PC-9 (cell line): Measurements from ENCODE around the gene ADRB1. TPM values are rescaled to one million over a fixed set of nuclear protein-coding genes. Genes with fewer than 3 reads are reported as not detected.

Experiments
- BruUV-seq: library from RNA; stranded (reverse); fragments of 400-500 nt; replicated peaks from 2 replicates; lab custom pipeline; 2021; lab: Mats Ljungman, UMichigan
- CTCF ChIA-PET: fragments of 300-600 bp; sonication (Branson Sonifier 250); formaldehyde crosslinking; loops from one replicate; lab custom pipeline; 2022; ENCODE audit warnings: antibody characterized with exemption; lab: Charles Lee
- POLR2A ChIA-PET: fragments of 300-600 bp; sonication (Branson Sonifier 250); formaldehyde crosslinking; loops from one replicate; lab custom pipeline; 2022; ENCODE audit warnings: antibody characterized with exemption; ENCODE audit not compliant: unreplicated experiment; lab: Charles Lee
- DNase-seq, 2 experiments: peaks; one replicate each; pipeline versions ENCODE4 v3.0.0 to v3.0.0-alpha.2; 2015 to 2022; ENCODE audit warnings: mixed read lengths in 1 of 2
- H2AFZ ChIP-seq: fragments of 200-600 bp; sonication (generic); 2 replicates; pipeline ENCODE4 v1.8.1; 2017; ENCODE audit warnings: antibody characterized with exemption
- H3F3A ChIP-seq: fragments of 200-600 bp; sonication (generic); 2 replicates; pipeline ENCODE4 v1.8.1; 2017; ENCODE audit warnings: antibody characterized with exemption, mild to moderate bottlenecking, low read depth; ENCODE audit not compliant: insufficient read depth
- H3K27ac ChIP-seq: fragments of 200-600 bp; sonication (generic); 2 replicates; pipeline ENCODE4 v1.6.1; 2016; ENCODE audit warnings: mixed run types
- H3K27me3 ChIP-seq: fragments of 200-600 bp; sonication (generic); 2 replicates; pipeline ENCODE4 v1.6.1; 2016; ENCODE audit warnings: low read depth, mixed run types; ENCODE audit not compliant: insufficient read depth
- H3K36me3 ChIP-seq: fragments of 200-600 bp; sonication (generic); 2 replicates; pipeline ENCODE4 v1.6.1; 2016; ENCODE audit warnings: low read depth, mixed run types
- H3K4me1 ChIP-seq: fragments of 200-600 bp; sonication (generic); replicated peaks from 2 replicates; pipeline ENCODE4 v1.6.1; 2016; ENCODE audit warnings: mixed run types; ENCODE audit not compliant: insufficient read depth
- H3K4me2 ChIP-seq: fragments of 200-600 bp; sonication (generic); 2 replicates; pipeline ENCODE4 v1.6.1; 2017; ENCODE audit warnings: mixed run types
- H3K4me3 ChIP-seq: fragments of 200-600 bp; sonication (generic); 2 replicates; pipeline ENCODE4 v1.6.1; 2016; ENCODE audit warnings: mixed run types
- H3K79me2 ChIP-seq: fragments of 200-600 bp; sonication (generic); 2 replicates; pipeline ENCODE4 v1.6.1; 2017; ENCODE audit warnings: low read depth, mixed run types
- H3K9me2 ChIP-seq: fragments of 200-600 bp; sonication (generic); 2 replicates; pipeline ENCODE4 v1.8.1; 2017; ENCODE audit warnings: mild to moderate bottlenecking; ENCODE audit not compliant: insufficient read depth
- H3K9me3 ChIP-seq: fragments of 200-600 bp; sonication (generic); 2 replicates; pipeline ENCODE4 v1.8.1; 2016; ENCODE audit warnings: low read depth; ENCODE audit not compliant: insufficient read depth
- H4K20me1 ChIP-seq: fragments of 200-600 bp; sonication (generic); 2 replicates; pipeline ENCODE4 v1.8.1; 2017; ENCODE audit not compliant: insufficient read depth
- EZH2 ChIP-seq: fragments of 200-600 bp; sonication (generic); IDR thresholded peaks from 2 replicates; pipeline ENCODE4 v1.8.0; 2017; ENCODE audit warnings: antibody characterized with exemption, low read depth
- intact Hi-C: fragments of 100-400 bp; cut with micrococcal nuclease; formaldehyde crosslinking; loops from one replicate; pipeline ENCODE4 v1.10.0; 2022; ENCODE audit not compliant: unreplicated experiment
- total RNA-seq: library from RNA; stranded (reverse); gene quantifications from 2 replicates; pipeline ENCODE4 v1.2.3, GENCODE V29; 2021
- TF ChIP-seq, protein P1 (sequence below): fragments of 200-600 bp; sonication (generic); conservative IDR thresholded peaks from 2 replicates; pipeline ENCODE4 v1.6.1; 2017; ENCODE audit warnings: mixed run types, antibody characterized with exemption, mild to moderate bottlenecking, moderate library complexity

The ADRB1 gene
- total RNA-seq, 1 experiment from 2014 or later: 0.48 TPM

DNA sequence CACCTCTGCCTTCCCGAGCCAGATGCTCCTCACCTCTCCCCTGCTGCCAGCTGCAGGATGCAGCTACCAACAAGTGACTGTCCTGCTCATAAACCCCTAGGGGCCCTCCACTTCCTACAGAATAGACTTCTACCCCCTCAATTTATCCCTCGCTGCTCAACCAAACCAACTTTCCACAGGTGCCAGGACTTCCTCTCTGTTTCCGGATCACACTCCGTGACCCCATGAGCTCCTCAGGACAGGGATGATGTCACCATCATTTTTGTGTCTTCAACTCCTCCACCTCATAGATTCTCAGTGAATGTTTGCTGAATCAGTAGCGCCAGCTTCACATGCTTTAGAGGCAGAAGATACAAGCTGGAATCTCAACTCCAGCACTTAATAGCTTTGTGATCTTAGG, 25.8 kb upstream of the ADRB1 start:
- H3K79me2 ChIP-seq: no peaks in the 10 kb centered on the region
- H3K4me1 ChIP-seq: no peaks in the 10 kb centered on the region
- POLR2A ChIA-PET: no interaction called here
- no peak overlapping the region for H3K27ac ChIP-seq
- no peaks in the 10 kb centered on the region for H3K36me3 ChIP-seq
- H3K4me2 ChIP-seq: no peak overlapping the region
- H3K9me2 ChIP-seq: no peaks in the 10 kb centered on the region
- H2AFZ ChIP-seq: no peak overlapping the region
- no peak overlapping the region for H3K4me3 ChIP-seq
- TF ChIP-seq EZH2: no peak
- TF ChIP-seq, protein P1, sequence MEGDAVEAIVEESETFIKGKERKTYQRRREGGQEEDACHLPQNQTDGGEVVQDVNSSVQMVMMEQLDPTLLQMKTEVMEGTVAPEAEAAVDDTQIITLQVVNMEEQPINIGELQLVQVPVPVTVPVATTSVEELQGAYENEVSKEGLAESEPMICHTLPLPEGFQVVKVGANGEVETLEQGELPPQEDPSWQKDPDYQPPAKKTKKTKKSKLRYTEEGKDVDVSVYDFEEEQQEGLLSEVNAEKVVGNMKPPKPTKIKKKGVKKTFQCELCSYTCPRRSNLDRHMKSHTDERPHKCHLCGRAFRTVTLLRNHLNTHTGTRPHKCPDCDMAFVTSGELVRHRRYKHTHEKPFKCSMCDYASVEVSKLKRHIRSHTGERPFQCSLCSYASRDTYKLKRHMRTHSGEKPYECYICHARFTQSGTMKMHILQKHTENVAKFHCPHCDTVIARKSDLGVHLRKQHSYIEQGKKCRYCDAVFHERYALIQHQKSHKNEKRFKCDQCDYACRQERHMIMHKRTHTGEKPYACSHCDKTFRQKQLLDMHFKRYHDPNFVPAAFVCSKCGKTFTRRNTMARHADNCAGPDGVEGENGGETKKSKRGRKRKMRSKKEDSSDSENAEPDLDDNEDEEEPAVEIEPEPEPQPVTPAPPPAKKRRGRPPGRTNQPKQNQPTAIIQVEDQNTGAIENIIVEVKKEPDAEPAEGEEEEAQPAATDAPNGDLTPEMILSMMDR: no peak
- no peaks in the 10 kb centered on the region for H4K20me1 ChIP-seq
- H3K27me3 ChIP-seq: no peaks in the 10 kb centered on the region
- no peak for DNase-seq
- BruUV-seq: no TSS peak
- no peaks in the 10 kb centered on the region for H3K9me3 ChIP-seq
- no peaks in the 10 kb centered on the region for H3F3A ChIP-seq
- intact Hi-C loops: no loop called here
- CTCF ChIA-PET: no interaction called here

- no TSS peak for BruUV-seq
- H4K20me1 ChIP-seq: no peaks in the 10 kb centered on the region
- no peaks in the 10 kb centered on the region for H3F3A ChIP-seq
- TF ChIP-seq, protein P1: no peak
- no peak for TF ChIP-seq EZH2
- H3K4me1 ChIP-seq: no peaks in the 10 kb centered on the region
- no peak overlapping the region for H3K4me2 ChIP-seq
- DNase-seq: no peak
- ChIA-PET CTCF (no interaction called here), POLR2A (no interaction called here)
- no peak overlapping the region for H3K4me3 ChIP-seq
- no peaks in the 10 kb centered on the region for H3K27me3 ChIP-seq
- intact Hi-C loops: no loop called here
- H2AFZ ChIP-seq: no peak overlapping the region
- no peak overlapping the region for H3K27ac ChIP-seq
- no peaks in the 10 kb centered on the region for H3K9me2 ChIP-seq
- H3K36me3 ChIP-seq: no peaks in the 10 kb centered on the region
- no peaks in the 10 kb centered on the region for H3K9me3 ChIP-seq
- H3K79me2 ChIP-seq: no peaks in the 10 kb centered on the region
Observed at GRCh38 chr10:114019226-114019625, 24.4 kb upstream of the ADRB1 start.

- H4K20me1 ChIP-seq: no peaks in the 10 kb centered on the region
- H3K4me3 ChIP-seq: no peak overlapping the region
- H3K9me2 ChIP-seq: no peaks in the 10 kb centered on the region
- peaks cover 17% of the 10 kb centered on the region for H3K4me1 ChIP-seq
- no peak overlapping the region for H2AFZ ChIP-seq
- peaks cover 6% of the 10 kb centered on the region for H3F3A ChIP-seq
- DNase-seq: no peak
- H3K36me3 ChIP-seq: no peaks in the 10 kb centered on the region
- TF ChIP-seq, protein P1: no peak
- no peak for TF ChIP-seq EZH2
- no peak overlapping the region for H3K27ac ChIP-seq
- H3K9me3 ChIP-seq: no peaks in the 10 kb centered on the region
- no peaks in the 10 kb centered on the region for H3K79me2 ChIP-seq
- BruUV-seq: no TSS peak
- CTCF ChIA-PET: no interaction called here
- POLR2A ChIA-PET: interaction anchor here (0.7 kb wide), 1 partner anchor 299 kb away, joined by 4 read pairs; no protein-coding TSS in a partner anchor
- H3K4me2 ChIP-seq: no peak overlapping the region
- intact Hi-C loops: no loop called here
- no peaks in the 10 kb centered on the region for H3K27me3 ChIP-seq
Observed at GRCh38 chr10:114021154-114021553, 22.5 kb upstream of the ADRB1 start.
